HG02623 (cell line): Measurements from ENCODE around the gene LIPC.

Experiments used
- ATAC-seq: cut with Tn5 transposase; IDR thresholded peaks from one replicate; pipeline ENCODE4 v1.9.1; 2021; ENCODE audit warnings: moderate library complexity; ENCODE audit not compliant: unreplicated experiment

LIPC gene

GRCh38 chr15:58472221-58472620 lies 40.4 kb downstream of the LIPC start:
- no peak for ATAC-seq

- ATAC-seq: no peak
These were observed 41.2 kb downstream of the LIPC start for GRCh38 chr15:58472821-58473581.

- ATAC-seq: no peak
These were observed 41.9 kb downstream of the LIPC start for GRCh38 chr15:58473724-58474123.

GRCh38 chr15:58474741-58475323 lies 43.0 kb downstream of the LIPC start:
- no peak for ATAC-seq

GRCh38 chr15:58475573-58476524 lies 44.1 kb downstream of the LIPC start:
- no peak for ATAC-seq

- ATAC-seq: no peak
These were observed 44.9 kb downstream of the LIPC start for GRCh38 chr15:58476525-58477162.

GRCh38 chr15:58477170-58477569 lies 45.4 kb downstream of the LIPC start:
- ATAC-seq: no peak

- no peak for ATAC-seq
These were observed 46.2 kb downstream of the LIPC start for GRCh38 chr15:58478035-58478434.

- no peak for ATAC-seq
These were observed 46.8 kb downstream of the LIPC start for GRCh38 chr15:58478579-58478978.

GRCh38 chr15:58479941-58480340 lies 48.1 kb downstream of the LIPC start:
- no peak for ATAC-seq

GRCh38 chr15:58483376-58483775 lies 51.6 kb downstream of the LIPC start:
- ATAC-seq: no peak

- no peak for ATAC-seq
These were observed 53.2 kb downstream of the LIPC start for GRCh38 chr15:58484791-58485600.

- no peak for ATAC-seq
These were observed 54.3 kb downstream of the LIPC start for GRCh38 chr15:58486062-58486461.

GRCh38 chr15:58486564-58486963 lies 54.8 kb downstream of the LIPC start:
- ATAC-seq: no peak

- ATAC-seq: no peak
These were observed 55.4 kb downstream of the LIPC start for GRCh38 chr15:58487041-58487723.

GRCh38 chr15:58487724-58488120 lies 55.9 kb downstream of the LIPC start:
- no peak for ATAC-seq

- no peak for ATAC-seq
These were observed 57.7 kb downstream of the LIPC start for GRCh38 chr15:58489289-58490085.

- ATAC-seq: no peak
These were observed 58.5 kb downstream of the LIPC start for GRCh38 chr15:58490086-58490887.
